ENCODE data around the gene MACROD1.

Gene MACROD1

DNA sequence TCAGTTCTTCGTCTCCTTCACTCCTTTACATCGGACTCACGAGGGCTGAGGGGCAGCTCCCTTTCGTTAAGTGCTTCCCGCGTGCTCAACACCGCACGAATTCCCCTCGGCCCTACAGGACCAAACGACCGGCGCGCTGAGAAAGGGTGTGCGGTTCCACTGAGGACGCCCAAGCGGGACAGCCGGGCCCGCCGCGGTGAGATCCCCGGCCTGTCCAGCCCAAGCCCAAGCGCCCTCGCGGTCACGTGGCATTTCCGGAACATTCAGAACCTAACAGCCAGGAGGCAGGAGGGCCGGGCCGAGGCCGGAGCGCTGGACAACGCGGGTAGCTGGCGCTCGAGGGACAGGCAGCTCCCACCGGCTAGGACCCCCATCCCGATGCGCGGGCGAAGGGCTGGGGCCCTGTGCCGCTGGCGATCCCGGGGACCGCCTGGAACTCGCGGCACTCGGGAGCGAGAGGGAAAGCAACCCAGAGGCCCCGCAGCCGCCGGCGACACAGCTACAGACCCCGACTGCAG is 19.3 kb upstream of the MACROD1 start:
- Histone ChIP-seq H3K27me3 (ENCODE audit: control insufficient read depth, insufficient read depth, low read length) (no peaks in the 10 kb centered on the region), H3K36me3 (ENCODE audit: control insufficient read depth, insufficient read depth, low read length) (no peaks in the 10 kb centered on the region), H3K27ac (ENCODE audit: low read length) (no peak overlapping the region), H3K4me3 (ENCODE audit: low read length) (peak overlapping the region; percentile 71), H3K9me3 (ENCODE audit: control insufficient read depth, insufficient read depth, low read length) (no peaks in the 10 kb centered on the region), H3K4me1 (ENCODE audit: control insufficient read depth, insufficient read depth, low read length) (no peaks in the 10 kb centered on the region)
- DNase-seq (ENCODE audit: low read depth, low spot score), result no peak
- no CpG with 5 or more reads among the region's 52 CpGs for WGBS (ENCODE audit: insufficient coverage, insufficient read length)

DNA sequence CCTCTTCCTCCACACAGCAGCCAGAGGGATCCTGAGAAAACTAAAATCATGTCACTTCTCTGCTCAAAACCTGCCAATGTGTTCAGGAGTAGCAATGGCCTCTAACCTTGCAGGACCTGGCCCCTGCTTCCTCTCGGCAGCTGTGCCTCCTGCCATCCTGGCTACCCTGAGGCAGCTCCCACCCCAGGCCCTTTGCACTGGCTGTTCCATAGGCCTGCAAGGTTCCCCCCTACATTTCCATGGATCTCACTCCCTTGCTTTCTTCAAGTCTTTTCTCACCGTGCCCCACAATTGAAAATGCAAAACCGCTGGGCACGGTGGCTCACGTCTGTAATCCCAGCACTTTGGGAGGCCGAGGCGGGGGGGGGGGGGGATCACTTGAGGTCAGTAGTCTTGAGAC is 18.0 kb upstream of the MACROD1 start:
- no peaks in the 10 kb centered on the region for H3K4me1 ChIP-seq (ENCODE audit: control insufficient read depth, insufficient read depth, low read length)
- no peak overlapping the region for H3K27ac ChIP-seq (ENCODE audit: low read length)
- DNase-seq (ENCODE audit: low read depth, low spot score), result no peak
- H3K27me3 ChIP-seq (ENCODE audit: control insufficient read depth, insufficient read depth, low read length), result no peaks in the 10 kb centered on the region
- no CpG with 5 or more reads among the region's 7 CpGs for WGBS (ENCODE audit: insufficient coverage, insufficient read length)
- no peak overlapping the region for H3K4me3 ChIP-seq (ENCODE audit: low read length)
- H3K9me3 ChIP-seq (ENCODE audit: control insufficient read depth, insufficient read depth, low read length), result no peaks in the 10 kb centered on the region
- no peaks in the 10 kb centered on the region for H3K36me3 ChIP-seq (ENCODE audit: control insufficient read depth, insufficient read depth, low read length)

DNA sequence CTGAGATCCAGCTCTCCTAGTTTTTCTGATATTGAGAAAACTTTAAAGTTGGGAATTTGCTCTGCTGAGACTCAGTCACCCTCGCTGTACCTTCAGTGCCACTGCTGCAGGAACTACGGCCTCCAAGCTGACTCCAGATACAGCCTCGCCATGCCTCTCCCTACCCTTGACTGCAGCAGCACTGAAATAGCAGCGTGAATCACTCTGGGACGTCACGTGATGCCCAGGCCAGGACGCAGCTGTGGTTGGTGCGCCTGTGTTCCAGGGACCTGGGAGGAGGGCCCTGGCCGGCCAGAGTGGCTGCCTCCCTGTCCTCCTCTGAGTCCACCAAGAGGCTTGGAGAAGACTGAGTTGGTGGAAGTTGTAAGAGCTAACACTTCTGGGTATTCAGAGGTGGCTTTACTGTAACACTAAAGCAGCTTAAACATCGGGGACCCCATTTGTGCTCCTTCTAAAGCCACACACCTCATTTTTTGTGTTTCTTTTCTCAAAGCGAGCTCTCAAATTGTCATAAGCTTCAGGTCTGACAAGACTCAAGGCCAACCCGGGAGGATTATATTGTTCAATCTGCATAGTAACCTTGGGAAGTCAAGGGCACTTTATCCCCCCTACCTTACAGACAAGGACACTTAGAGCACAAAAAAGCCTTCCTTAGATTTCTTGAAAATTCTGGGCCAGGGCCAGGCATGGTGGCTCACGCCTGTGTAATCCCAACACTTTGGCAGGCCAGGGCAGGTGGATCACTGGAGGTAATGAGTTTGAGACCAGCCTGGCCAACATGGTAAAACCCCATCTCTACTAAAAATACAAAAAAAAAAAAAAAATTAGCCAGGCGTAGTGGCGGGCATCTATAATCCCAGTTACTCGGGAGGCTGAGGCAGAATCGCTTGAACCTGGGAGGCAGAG is 15.8 kb upstream of the MACROD1 start:
- H3K36me3 ChIP-seq (ENCODE audit: control insufficient read depth, insufficient read depth, low read length), result no peaks in the 10 kb centered on the region
- no peak overlapping the region for H3K4me3 ChIP-seq (ENCODE audit: low read length)
- no peak overlapping the region for H3K27ac ChIP-seq (ENCODE audit: low read length)
- H3K9me3 ChIP-seq (ENCODE audit: control insufficient read depth, insufficient read depth, low read length), result no peaks in the 10 kb centered on the region
- H3K4me1 ChIP-seq (ENCODE audit: control insufficient read depth, insufficient read depth, low read length), result no peaks in the 10 kb centered on the region
- H3K27me3 ChIP-seq (ENCODE audit: control insufficient read depth, insufficient read depth, low read length), result no peaks in the 10 kb centered on the region
- no CpG with 5 or more reads among the region's 17 CpGs for WGBS (ENCODE audit: insufficient coverage, insufficient read length)
- DNase-seq (ENCODE audit: low read depth, low spot score), result no peak

DNA sequence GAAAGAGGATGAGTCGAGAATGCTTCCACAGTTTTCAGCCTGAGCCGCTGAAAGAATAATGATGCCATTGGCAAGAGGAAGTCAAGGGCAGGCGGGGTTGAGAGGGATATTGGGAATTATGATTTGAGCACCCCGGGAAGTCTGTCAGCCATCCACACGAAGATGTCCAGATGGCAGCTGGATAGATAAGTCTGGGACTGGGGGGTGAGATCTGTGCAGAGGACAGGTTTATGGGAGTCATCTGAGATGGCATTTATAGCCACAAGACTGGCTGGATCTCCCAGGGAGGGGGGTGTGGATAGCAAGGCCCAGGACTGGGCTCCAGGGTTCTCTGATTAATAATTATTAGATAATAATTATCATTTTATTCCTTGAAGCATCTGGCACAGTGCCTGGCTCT is 15.0 kb upstream of the MACROD1 start:
- WGBS (ENCODE audit: insufficient coverage, insufficient read length), result no CpG with 5 or more reads among the region's 5 CpGs
- Histone ChIP-seq H3K4me1 (ENCODE audit: control insufficient read depth, insufficient read depth, low read length) (no peaks in the 10 kb centered on the region), H3K27ac (ENCODE audit: low read length) (no peak overlapping the region)

DNA sequence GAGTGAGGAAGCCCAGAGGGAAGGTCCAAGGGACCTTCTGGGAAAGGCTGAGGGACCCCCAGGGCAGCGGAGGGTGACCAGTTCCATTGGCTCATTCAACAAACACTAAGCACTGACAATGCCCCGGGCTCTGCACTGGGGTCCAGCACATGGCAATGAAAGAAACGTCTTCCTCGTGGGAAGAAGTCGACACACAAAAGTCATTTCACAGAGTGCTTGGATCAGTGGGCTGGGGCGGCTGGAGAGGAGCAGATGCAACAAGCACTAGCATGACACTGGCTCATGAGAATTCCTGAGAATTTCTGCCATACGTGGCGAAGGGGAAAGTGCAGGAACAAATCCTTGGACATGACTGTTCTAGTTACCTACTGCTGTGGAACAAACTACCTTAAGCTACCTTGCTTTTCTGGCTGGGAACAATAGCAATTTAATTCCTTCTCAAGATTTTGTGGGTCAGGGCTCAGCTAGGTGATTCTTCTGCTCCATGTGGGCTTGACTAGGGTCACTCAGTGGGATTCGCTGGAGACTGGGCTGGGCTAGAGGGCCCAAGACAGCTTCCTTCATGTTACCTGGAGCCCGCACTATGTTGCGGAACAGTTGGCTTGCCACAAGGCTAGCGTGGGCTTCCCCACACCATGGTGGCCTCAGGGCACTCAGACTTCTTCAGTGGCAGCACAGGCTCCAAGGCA is 13.2 kb upstream of the MACROD1 start:
- no peaks in the 10 kb centered on the region for H3K36me3 ChIP-seq (ENCODE audit: control insufficient read depth, insufficient read depth, low read length)
- H3K27me3 ChIP-seq (ENCODE audit: control insufficient read depth, insufficient read depth, low read length), result no peaks in the 10 kb centered on the region
- no peaks in the 10 kb centered on the region for H3K9me3 ChIP-seq (ENCODE audit: control insufficient read depth, insufficient read depth, low read length)
- WGBS (ENCODE audit: insufficient coverage, insufficient read length), result no CpG with 5 or more reads among the region's 12 CpGs
- DNase-seq (ENCODE audit: low read depth, low spot score), result no peak
- H3K27ac ChIP-seq (ENCODE audit: low read length), result no peak overlapping the region
- no peak overlapping the region for H3K4me3 ChIP-seq (ENCODE audit: low read length)
- no peaks in the 10 kb centered on the region for H3K4me1 ChIP-seq (ENCODE audit: control insufficient read depth, insufficient read depth, low read length)

More for the DNA sequence above, 15.0 kb upstream of the MACROD1 start:
- H3K36me3 ChIP-seq (ENCODE audit: control insufficient read depth, insufficient read depth, low read length), result no peaks in the 10 kb centered on the region
- no peak overlapping the region for H3K4me3 ChIP-seq (ENCODE audit: low read length)
- no peaks in the 10 kb centered on the region for H3K27me3 ChIP-seq (ENCODE audit: control insufficient read depth, insufficient read depth, low read length)
- DNase-seq (ENCODE audit: low read depth, low spot score), result no peak
- H3K9me3 ChIP-seq (ENCODE audit: control insufficient read depth, insufficient read depth, low read length), result no peaks in the 10 kb centered on the region

DNA sequence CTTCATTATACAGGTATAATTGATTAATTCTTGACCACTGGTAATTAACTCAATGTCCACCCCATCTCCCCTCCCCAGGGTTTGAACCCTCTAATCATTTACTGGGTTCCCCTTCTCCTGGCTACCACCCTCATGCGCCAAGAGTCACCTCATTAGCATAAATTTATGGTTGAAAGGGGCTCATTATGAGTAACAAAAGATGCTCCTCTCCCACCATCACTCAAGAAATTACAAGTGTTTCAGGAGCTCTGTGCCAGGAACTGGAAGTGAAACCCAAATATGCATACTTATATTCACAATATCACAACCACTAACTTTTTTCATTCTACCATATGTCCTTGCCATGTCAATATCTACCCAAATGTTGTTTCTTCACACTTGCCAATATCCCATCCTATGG is 12.3 kb upstream of the MACROD1 start:
- no peak for DNase-seq (ENCODE audit: low read depth, low spot score)

DNA sequence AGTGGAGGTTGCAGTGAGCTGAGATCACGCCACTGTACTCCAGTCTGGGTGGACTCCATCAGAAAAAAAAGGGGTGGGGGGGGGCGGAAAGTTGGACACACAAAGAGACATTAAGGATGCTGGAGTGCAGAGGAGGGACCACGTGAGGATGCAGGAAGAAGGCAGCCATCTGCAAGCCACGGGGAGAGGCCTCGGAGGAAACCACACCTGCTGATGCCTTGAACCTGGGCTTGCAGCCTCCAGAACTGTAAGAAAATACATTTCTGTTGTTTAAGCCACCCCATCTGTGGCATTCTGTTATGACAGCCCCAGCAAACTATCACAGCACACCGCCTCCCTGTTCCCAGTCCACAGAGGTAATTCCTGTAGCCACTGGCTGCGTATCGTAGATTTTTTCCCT is 10.8 kb upstream of the MACROD1 start:
- no peaks in the 10 kb centered on the region for H3K4me1 ChIP-seq (ENCODE audit: control insufficient read depth, insufficient read depth, low read length)
- H3K9me3 ChIP-seq (ENCODE audit: control insufficient read depth, insufficient read depth, low read length), result no peaks in the 10 kb centered on the region
- WGBS (ENCODE audit: insufficient coverage, insufficient read length), result no CpG with 5 or more reads among the region's 8 CpGs
- no peak for DNase-seq (ENCODE audit: low read depth, low spot score)
- no peaks in the 10 kb centered on the region for H3K36me3 ChIP-seq (ENCODE audit: control insufficient read depth, insufficient read depth, low read length)
- no peak overlapping the region for H3K4me3 ChIP-seq (ENCODE audit: low read length)
- no peak overlapping the region for H3K27ac ChIP-seq (ENCODE audit: low read length)
- H3K27me3 ChIP-seq (ENCODE audit: control insufficient read depth, insufficient read depth, low read length), result no peaks in the 10 kb centered on the region

More for the DNA sequence above, 12.3 kb upstream of the MACROD1 start:
- Histone ChIP-seq H3K4me1 (ENCODE audit: control insufficient read depth, insufficient read depth, low read length) (no peaks in the 10 kb centered on the region), H3K27me3 (ENCODE audit: control insufficient read depth, insufficient read depth, low read length) (no peaks in the 10 kb centered on the region), H3K36me3 (ENCODE audit: control insufficient read depth, insufficient read depth, low read length) (no peaks in the 10 kb centered on the region), H3K4me3 (ENCODE audit: low read length) (no peak overlapping the region), H3K27ac (ENCODE audit: low read length) (no peak overlapping the region), H3K9me3 (ENCODE audit: control insufficient read depth, insufficient read depth, low read length) (no peaks in the 10 kb centered on the region)
- WGBS (ENCODE audit: insufficient coverage, insufficient read length), result no CpG with 5 or more reads among the region's 1 CpG

DNA sequence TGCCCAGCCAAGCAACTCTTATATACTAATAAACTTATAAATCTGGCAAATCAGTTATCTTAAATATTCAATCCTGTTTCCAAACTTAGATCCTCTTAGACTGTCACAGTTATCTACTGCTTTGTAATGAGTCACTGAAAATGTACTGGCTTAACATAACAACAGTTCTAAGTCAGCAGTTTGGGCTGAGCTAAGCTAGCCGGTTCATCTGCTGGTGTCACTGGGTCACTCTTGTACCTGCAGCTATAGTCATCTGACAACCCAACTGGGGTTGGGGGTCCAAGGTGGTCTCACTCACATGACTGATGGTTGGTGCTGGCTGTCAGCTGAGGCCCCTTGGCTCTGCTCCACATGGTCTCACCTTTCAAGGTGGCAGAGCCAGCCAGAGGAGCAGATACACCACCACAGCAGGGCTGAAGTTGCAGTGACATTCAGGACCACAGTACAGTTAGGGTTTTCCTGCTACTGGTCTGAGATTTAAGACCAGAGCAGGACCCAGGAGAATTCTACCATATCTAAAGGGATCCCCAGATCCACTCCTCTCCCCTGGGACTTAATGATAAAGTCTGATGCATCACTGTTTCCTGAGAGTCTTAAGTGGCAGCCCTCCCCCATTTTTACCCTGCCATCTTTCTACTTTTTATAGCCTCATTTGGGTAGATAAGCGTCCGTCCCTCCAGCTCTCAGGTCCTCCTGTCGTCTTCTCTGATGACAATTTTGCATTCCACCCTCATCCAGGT is 7.9 kb upstream of the MACROD1 start:
- Histone ChIP-seq H3K4me3 (ENCODE audit: low read length) (no peak overlapping the region), H3K36me3 (ENCODE audit: control insufficient read depth, insufficient read depth, low read length) (no peaks in the 10 kb centered on the region), H3K9me3 (ENCODE audit: control insufficient read depth, insufficient read depth, low read length) (no peaks in the 10 kb centered on the region), H3K27ac (ENCODE audit: low read length) (no peak overlapping the region), H3K4me1 (ENCODE audit: control insufficient read depth, insufficient read depth, low read length) (no peaks in the 10 kb centered on the region), H3K27me3 (ENCODE audit: control insufficient read depth, insufficient read depth, low read length) (no peaks in the 10 kb centered on the region)
- DNase-seq (ENCODE audit: low read depth, low spot score), result no peak
- WGBS (ENCODE audit: insufficient coverage, insufficient read length), result no CpG with 5 or more reads among the region's 4 CpGs

DNA sequence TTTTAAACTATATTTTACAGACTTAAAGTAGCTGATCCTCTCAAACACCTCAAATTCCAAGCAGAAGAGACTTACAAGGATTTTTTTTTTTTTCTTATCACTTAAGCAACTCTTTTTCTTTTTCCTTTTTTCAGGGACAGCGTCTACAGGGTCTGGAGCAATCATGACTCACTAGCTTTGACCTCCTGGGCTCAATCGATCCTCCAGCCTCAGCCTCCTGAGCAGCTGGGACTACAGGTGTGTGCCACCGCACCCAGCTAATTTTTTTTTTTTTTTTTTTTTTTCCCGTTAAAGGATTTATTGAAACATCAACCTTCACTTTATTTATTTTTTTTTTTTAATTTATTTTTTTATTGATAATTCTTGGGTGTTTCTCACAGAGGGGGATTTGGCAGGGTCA is 4.5 kb upstream of the MACROD1 start:
- no peaks in the 10 kb centered on the region for H3K36me3 ChIP-seq (ENCODE audit: control insufficient read depth, insufficient read depth, low read length)
- WGBS (ENCODE audit: insufficient coverage, insufficient read length), result no CpG with 5 or more reads among the region's 4 CpGs
- no peak overlapping the region for H3K27ac ChIP-seq (ENCODE audit: low read length)
- H3K27me3 ChIP-seq (ENCODE audit: control insufficient read depth, insufficient read depth, low read length), result no peaks in the 10 kb centered on the region
- DNase-seq (ENCODE audit: low read depth, low spot score), result no peak
- no peaks in the 10 kb centered on the region for H3K4me1 ChIP-seq (ENCODE audit: control insufficient read depth, insufficient read depth, low read length)
- H3K9me3 ChIP-seq (ENCODE audit: control insufficient read depth, insufficient read depth, low read length), result no peaks in the 10 kb centered on the region
- no peak overlapping the region for H3K4me3 ChIP-seq (ENCODE audit: low read length)

DNA sequence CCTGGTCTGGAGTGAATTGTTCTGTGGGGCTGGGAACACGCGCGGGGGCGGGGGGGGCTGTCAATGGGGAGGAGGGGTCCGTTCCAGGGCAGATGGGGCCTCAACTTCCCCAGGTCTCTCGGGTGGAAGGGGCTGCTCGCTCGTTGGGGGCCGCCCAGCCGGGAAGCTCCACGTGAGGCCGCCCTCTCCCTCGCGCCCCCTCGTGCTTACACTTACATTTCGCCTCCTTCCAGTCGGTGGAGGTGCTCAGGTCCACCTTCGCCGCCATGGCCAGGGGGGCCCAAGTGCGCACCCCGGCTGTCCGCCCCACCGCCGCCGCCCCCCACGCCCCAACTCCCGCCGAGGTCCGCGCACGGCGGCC is 452 bp downstream of the MACROD1 start:
- WGBS (ENCODE audit: insufficient coverage, insufficient read length), result no CpG with 5 or more reads among the region's 32 CpGs
- Histone ChIP-seq H3K36me3 (ENCODE audit: control insufficient read depth, insufficient read depth, low read length) (no peaks in the 10 kb centered on the region), H3K9me3 (ENCODE audit: control insufficient read depth, insufficient read depth, low read length) (no peaks in the 10 kb centered on the region), H3K4me1 (ENCODE audit: control insufficient read depth, insufficient read depth, low read length) (peaks cover 5% of the 10 kb centered on the region), H3K27ac (ENCODE audit: low read length) (no peak overlapping the region), H3K27me3 (ENCODE audit: control insufficient read depth, insufficient read depth, low read length) (no peaks in the 10 kb centered on the region), H3K4me3 (ENCODE audit: low read length) (peak overlapping the region; percentile 58; the same call in 1 of the 2 replicates)
- DNase-seq (ENCODE audit: low read depth, low spot score), result no peak
